ENCODE results near the gene B3GNT9.

The B3GNT9 gene

GRCh38 chr16:67184995-67185650, 34.3 kb upstream of the B3GNT9 start:
- DNase-seq: peak; percentile 77 to 81

- DNase-seq: no peak
Observed at GRCh38 chr16:67184453-67184994, 33.7 kb upstream of the B3GNT9 start.

- peak; percentile 96 to 97 for DNase-seq
Observed at GRCh38 chr16:67183627-67184452, 33.0 kb upstream of the B3GNT9 start, which contains the start of gene MATCAP1. Gene MATCAP1 (minus strand): TSS chr16:67183963. CDS start chr16:67180610, 3,353 bp downstream.

GRCh38 chr16:67183284-67183626, 32.5 kb upstream of the B3GNT9 start:
- no peak for DNase-seq

- no peak for DNase-seq
Observed at GRCh38 chr16:67182288-67182687, 31.5 kb upstream of the B3GNT9 start.

- no peak for DNase-seq
Observed at GRCh38 chr16:67181346-67181745, 30.5 kb upstream of the B3GNT9 start.

GRCh38 chr16:67180166-67180565, 29.4 kb upstream of the B3GNT9 start:
- no peak for DNase-seq

GRCh38 chr16:67179421-67180080, 28.8 kb upstream of the B3GNT9 start:
- DNase-seq: no peak

GRCh38 chr16:67177743-67178699, 27.2 kb upstream of the B3GNT9 start:
- peak in 1 of 2 experiments; percentile 27 for DNase-seq

GRCh38 chr16:67176662-67177061, 25.9 kb upstream of the B3GNT9 start:
- DNase-seq: no peak

- no peak for DNase-seq
Observed at GRCh38 chr16:67174706-67175231, 24.0 kb upstream of the B3GNT9 start.

- peak; percentile 83 to 85 for DNase-seq
Observed at GRCh38 chr16:67173808-67174705, 23.3 kb upstream of the B3GNT9 start.

- no peak for DNase-seq
Observed at GRCh38 chr16:67173323-67173722, 22.5 kb upstream of the B3GNT9 start.

- DNase-seq: no peak
Observed at GRCh38 chr16:67170949-67171649, 20.3 kb upstream of the B3GNT9 start.

- DNase-seq: peak in 1 of 2 experiments; percentile 28
Observed at GRCh38 chr16:67170168-67170948, 19.6 kb upstream of the B3GNT9 start, which contains the start of gene NOL3. Gene NOL3 (plus strand): TSS chr16:67170538.

- DNase-seq: no peak
Observed at GRCh38 chr16:67169642-67170167, 18.9 kb upstream of the B3GNT9 start.

GRCh38 chr16:67169011-67169451, 18.2 kb upstream of the B3GNT9 start:
- DNase-seq: no peak

GRCh38 chr16:67167588-67167987, 16.8 kb upstream of the B3GNT9 start:
- DNase-seq: no peak

- DNase-seq: no peak
Observed at GRCh38 chr16:67166598-67167168, 15.9 kb upstream of the B3GNT9 start.

All from AML-193 (cell line).